ENCODE data around the gene ARF1.
A peak's percentile ranks its signal among the peaks of the same experiment; 100 is the strongest.

The ARF1 gene

GRCh38 chr1:228079601-228080263 lies 2.8 kb upstream of the ARF1 start:
- H3K4me3 ChIP-seq (ENCODE audit: low read depth, low read length) = no peak overlapping the region
- no peaks in the 10 kb centered on the region for H3K9me3 ChIP-seq (ENCODE audit: severe bottlenecking)
- peaks cover 3% of the 10 kb centered on the region for H3K36me3 ChIP-seq
- TF ChIP-seq, protein P1, sequence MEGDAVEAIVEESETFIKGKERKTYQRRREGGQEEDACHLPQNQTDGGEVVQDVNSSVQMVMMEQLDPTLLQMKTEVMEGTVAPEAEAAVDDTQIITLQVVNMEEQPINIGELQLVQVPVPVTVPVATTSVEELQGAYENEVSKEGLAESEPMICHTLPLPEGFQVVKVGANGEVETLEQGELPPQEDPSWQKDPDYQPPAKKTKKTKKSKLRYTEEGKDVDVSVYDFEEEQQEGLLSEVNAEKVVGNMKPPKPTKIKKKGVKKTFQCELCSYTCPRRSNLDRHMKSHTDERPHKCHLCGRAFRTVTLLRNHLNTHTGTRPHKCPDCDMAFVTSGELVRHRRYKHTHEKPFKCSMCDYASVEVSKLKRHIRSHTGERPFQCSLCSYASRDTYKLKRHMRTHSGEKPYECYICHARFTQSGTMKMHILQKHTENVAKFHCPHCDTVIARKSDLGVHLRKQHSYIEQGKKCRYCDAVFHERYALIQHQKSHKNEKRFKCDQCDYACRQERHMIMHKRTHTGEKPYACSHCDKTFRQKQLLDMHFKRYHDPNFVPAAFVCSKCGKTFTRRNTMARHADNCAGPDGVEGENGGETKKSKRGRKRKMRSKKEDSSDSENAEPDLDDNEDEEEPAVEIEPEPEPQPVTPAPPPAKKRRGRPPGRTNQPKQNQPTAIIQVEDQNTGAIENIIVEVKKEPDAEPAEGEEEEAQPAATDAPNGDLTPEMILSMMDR (IDR thresholded peaks at IDR 0.05; ENCODE audit: low read depth, low read length) = no peak
- H3K27me3 ChIP-seq (ENCODE audit: insufficient read depth, low read depth, severe bottlenecking) = no peaks in the 10 kb centered on the region
- no peak for DNase-seq
- H3K27ac ChIP-seq = no peak overlapping the region

DNA sequence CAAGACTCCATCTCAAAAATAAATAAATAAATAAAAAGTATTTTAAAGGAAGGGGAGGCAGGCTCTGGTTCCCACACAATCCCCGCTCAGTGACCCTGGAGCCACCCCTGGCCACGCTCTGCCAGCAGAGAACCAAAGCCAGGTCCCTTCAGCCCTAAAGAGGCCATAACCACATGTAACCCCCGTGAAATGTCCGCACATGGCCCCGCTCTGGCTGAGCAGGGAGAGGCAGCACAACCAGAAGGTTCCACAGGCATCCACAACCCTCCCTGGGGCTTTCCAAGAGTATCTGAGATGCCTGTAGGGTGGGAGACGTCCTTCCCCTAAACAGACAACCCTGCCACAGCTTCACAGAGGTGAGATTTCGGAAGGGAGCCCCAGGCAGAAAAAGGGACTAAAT lies 1.4 kb upstream of the ARF1 start:
- Histone ChIP-seq H3K4me3 (ENCODE audit: low read depth, low read length) (no peak overlapping the region), H3K27ac (no peak overlapping the region), H3K9me3 (ENCODE audit: severe bottlenecking) (no peaks in the 10 kb centered on the region), H3K36me3 (peaks cover 3% of the 10 kb centered on the region), H3K27me3 (ENCODE audit: insufficient read depth, low read depth, severe bottlenecking) (no peaks in the 10 kb centered on the region)
- DNase-seq = no peak
- TF ChIP-seq, protein P1 (IDR thresholded peaks at IDR 0.05; ENCODE audit: low read depth, low read length) = no peak

- TF ChIP-seq, protein P1 (IDR thresholded peaks at IDR 0.05; ENCODE audit: low read depth, low read length) = no peak
- H3K27ac ChIP-seq = peak overlapping the region; percentile 76
- H3K27me3 ChIP-seq (ENCODE audit: insufficient read depth, low read depth, severe bottlenecking) = no peaks in the 10 kb centered on the region
- H3K9me3 ChIP-seq (ENCODE audit: severe bottlenecking) = no peaks in the 10 kb centered on the region
- no peak for DNase-seq
- H3K4me3 ChIP-seq (ENCODE audit: low read depth, low read length) = peak overlapping the region; percentile 69
- peaks cover 3% of the 10 kb centered on the region for H3K36me3 ChIP-seq
Measured at GRCh38 chr1:228081578-228082213, 812 bp upstream of the ARF1 start.

- Histone ChIP-seq H3K27ac (peak overlapping the region; percentile 83), H3K36me3 (peaks cover 3% of the 10 kb centered on the region), H3K27me3 (ENCODE audit: insufficient read depth, low read depth, severe bottlenecking) (no peaks in the 10 kb centered on the region), H3K9me3 (ENCODE audit: severe bottlenecking) (no peaks in the 10 kb centered on the region), H3K4me3 (ENCODE audit: low read depth, low read length) (peak overlapping the region; percentile 85)
- no peak for DNase-seq
- TF ChIP-seq, protein P1 (IDR thresholded peaks at IDR 0.05; ENCODE audit: low read depth, low read length) = no peak
Measured at GRCh38 chr1:228082918-228083870, 686 bp downstream of the ARF1 start.

- no peak overlapping the region; the same call in 1 of the 2 replicates for H3K27ac ChIP-seq
- DNase-seq = no peak
- H3K9me3 ChIP-seq (ENCODE audit: severe bottlenecking) = no peaks in the 10 kb centered on the region
- TF ChIP-seq, protein P1 (IDR thresholded peaks at IDR 0.05; ENCODE audit: low read depth, low read length) = no peak
- no peaks in the 10 kb centered on the region for H3K27me3 ChIP-seq (ENCODE audit: insufficient read depth, low read depth, severe bottlenecking)
- peak overlapping the region; percentile 85 for H3K4me3 ChIP-seq (ENCODE audit: low read depth, low read length)
- H3K36me3 ChIP-seq = peaks cover 3% of the 10 kb centered on the region
Measured at GRCh38 chr1:228083871-228084278, 1.4 kb downstream of the ARF1 start.
